Activated CD4-positive, alpha-beta T cell treated with anti-CD3 and anti-CD28 coated beads, Interleukin-2, Interleukin-4, amounts not matched to agents 100 ng/mL and 50 ng/mL, durations not matched to agents 16 hours and 8 hours (primary cell): ENCODE measurements around the gene GRIA1.

ENCODE experiments used
- DNase-seq: peaks from one replicate; pipeline ENCODE4 v3.0.0-alpha.2; 2020; ENCODE audit warnings: low spot score

GRIA1 gene

DNA sequence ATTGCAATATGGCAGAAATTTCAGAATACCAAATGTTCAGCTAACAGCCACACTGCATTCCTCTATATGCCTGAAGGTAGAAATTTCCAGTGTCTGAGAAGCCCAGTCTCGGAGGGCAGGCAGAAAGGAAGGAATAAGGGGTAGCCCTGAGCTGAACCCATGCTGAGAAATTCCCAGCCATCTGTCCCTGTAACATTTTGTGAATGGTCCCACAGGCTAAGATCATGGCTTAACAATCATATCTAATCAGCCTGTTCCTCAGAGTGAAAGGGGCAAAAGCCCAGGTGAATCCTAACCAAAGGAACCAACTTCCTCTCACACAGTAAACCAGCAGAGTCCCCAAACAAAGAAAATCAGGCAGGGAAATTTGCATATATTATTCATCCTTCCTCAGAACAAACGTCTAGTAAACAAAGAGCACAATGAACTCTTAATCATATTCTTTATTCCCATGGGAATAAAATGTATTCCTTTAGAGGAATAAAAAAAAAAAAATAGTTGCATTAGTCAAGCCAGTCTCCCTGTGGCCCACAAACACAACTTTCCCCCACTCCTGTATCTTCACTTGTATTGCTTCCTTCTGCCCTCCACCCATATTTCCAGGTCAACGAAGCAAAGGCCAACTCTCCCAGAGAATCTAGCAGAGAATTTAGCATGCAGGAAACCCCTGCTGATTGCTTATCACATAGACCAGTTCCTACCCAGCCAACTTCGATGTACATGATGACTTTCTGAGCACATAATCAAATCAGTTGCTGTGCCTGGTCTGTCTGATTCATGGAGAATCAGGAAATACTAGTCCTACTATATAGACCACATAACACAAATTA, 290.6 kb downstream of the GRIA1 start:
- no peak for DNase-seq

DNA sequence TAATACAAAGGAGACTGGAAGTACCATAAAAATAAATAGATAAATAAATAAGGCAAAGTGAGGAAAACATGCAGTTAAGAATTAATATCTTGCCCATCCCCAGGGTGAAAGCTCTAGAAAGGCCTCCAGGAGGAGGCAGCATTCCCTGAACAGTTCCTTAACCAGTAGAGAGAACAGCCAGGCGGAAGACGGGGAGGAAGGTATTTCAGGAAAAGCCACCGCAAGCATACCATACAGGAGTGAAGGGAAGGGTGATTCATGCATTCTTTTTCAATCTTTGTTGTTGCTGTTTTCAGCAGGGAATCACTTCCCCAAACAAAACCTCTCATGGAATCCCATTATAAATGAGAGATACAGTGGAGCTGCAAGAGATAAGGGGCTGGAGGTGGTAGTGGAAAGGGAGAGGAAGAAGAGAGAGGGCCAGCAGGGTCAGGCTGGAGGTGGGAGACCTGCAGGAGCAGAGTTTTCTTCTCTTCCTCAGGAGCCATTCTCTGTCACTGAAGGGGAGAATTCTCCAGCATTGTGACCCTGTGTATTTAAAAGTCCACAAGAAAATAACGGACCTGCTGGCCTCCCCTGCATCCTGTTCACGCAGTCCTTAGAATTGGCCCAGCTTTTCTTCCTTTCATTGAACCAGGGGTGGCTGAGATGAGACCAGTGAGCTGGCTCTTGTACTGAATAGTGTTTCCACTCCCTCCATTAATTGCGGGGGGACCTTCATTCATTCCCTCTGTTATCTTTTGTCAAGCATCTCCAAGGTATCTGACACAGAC, 292.3 kb downstream of the GRIA1 start:
- DNase-seq, result no peak

DNA sequence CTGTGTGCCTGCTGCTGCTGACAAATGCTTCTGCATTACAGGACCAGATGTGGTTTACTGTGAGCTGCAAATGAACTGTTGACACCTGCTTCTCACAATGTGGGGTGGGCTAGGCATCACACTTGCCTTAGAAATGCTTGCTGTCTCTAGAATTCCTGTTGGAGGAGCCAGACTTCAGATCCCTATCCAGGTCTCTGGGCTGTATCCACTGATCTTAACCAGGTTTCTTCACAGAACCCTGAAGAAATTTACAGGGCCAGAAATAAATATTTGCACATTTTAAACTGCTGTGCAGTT, 292.8 kb downstream of the GRIA1 start:
- no peak for DNase-seq

DNA sequence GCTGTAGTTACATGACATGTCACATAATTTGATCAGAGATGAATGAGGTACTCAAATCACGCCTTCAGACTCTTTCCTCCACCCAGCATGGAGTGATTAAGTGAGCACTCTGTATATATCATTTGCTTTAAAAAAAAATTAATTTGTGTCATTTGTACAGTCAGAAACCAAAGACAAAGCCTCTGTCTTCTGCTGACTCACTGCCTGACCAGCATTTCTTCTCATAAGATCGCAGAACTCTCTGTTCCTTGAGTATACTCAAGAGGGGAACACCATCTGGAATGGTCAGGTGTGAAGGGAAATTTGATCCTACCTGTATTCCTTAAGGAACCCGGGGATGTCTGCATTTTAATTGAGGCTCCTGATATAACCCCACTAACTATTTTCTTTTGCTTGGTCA, 293.8 kb downstream of the GRIA1 start:
- DNase-seq, result no peak

DNA sequence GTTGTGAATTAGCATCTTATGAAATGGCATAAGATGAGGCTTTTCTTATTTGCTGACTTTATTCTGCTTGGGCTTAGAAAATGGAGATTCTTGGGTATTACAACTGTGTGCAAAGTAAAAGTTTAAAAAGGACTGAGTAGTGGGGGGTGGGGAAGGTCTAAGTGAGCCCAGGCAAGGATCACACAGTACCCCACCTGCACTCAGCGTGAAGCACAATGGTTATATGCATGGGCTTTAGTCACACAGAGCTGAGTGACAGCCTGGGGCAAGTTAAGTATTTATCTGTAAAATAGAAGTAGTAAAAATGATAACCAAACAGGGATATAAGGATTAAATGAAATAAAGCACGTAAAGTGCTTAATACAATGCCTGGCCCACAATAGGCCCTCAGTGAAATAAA, 300.9 kb downstream of the GRIA1 start:
- DNase-seq, result no peak

DNA sequence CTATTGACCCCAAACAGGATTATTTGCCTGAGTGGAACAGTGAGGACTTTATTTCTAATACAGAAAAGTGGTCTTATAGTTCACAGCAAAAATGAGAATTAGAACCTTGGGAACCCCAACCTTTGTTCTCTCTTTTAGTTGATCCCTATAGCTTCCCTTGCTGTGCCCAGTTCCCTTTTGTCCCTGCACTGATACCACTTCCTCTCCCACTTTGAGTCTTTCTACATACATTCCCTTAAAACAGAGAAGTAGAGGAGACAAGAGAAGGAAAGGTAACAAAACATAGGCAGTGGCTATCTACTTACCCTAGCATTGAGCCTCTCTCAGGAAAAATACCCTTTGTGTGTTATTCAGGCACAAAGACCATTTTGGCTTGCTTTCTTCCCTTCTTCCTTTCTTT, 301.8 kb downstream of the GRIA1 start:
- DNase-seq, result no peak

DNA sequence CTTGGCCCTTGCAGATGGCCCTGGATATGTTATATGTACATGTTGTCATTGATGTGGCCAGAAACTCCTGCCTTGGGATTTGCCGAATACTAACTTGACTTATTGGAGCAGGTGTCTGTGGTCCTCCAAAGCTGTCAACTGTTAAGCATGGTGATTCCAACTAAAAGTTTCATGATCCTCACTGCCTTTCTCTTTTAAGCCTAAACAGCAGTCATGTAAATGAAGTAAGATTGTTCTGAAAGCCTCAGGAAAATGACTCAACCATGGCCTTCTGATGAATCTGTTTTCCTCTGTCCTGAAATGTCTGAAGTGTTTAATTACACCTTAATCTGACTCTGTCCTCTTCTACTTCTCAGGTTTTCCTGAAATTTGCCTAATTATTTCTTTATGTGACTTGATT, 303.2 kb downstream of the GRIA1 start:
- no peak for DNase-seq

DNA sequence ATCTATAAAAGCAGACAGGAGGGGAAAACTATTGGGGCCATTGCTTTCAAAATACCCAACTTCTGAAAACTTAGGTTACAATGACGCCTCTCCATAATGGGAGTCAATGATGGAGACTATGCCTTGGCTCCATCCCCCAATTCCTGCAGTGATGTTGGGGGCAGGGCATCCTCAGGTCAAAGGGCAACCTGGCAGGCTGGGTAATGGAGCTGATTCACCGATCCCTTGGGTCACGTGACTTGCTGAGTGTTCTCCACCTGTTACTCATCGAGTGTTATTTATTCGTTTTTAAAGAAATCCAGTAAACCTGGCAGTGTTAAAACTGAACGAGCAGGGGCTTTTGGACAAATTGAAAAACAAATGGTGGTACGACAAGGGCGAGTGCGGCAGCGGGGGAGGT, 303.9 kb downstream of the GRIA1 start:
- DNase-seq, result no peak

DNA sequence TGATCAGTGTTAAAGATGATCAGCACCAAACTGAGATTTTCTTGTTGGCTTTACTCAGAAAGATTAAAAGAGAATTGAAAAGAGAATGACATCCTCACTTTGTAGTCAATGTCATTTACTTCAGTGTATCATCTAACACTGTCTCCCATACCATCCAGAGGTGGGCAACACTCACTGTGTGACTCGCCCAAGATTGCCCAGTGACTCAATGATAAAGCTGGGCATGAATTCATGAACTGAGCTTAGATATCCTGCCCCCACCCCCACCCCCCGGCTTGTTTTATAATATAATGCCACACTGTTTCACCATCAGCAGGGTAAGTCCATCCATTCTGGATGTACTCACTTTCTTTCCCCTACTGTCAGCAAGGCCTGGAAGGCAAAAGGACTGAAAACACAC, 306.1 kb downstream of the GRIA1 start:
- DNase-seq, result no peak

DNA sequence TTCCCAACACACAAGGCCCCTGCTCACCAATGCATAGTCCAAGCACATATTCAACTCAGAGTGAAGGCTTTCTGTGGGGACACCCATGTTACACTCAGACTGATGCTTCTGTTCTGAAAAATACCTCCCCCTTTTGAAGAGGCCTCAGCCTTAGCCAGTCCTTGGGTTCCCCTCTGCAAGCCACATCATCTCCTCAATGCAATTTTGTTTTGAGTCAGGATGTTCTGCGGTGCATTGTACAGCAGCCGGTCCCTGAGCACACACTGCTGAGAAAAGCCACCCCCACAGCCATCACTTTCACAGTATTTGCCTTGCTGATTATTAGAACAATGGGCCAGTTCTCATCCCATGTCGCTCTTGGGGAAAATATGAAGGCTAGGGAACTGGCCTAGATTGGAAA, 307.0 kb downstream of the GRIA1 start:
- DNase-seq, result no peak

DNA sequence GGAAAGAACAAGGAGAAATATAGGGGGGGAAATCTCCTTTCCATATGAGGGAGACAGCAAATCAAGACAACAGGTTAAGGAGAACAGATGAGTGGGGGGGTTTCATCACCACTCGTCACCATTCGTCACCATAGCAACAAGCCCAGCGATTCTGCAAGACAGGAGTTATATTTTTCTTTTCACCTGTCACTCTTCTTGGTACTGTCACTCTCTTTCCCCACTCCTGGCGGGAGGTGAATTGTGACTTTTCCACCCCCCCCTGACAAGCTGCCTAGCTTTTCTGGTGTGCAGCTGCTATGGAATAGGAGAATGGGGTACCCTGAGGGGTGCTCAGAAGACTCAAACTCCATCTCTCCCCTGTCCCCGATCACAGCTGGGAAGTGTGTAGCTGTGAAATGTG, 308.4 kb downstream of the GRIA1 start:
- no peak for DNase-seq

DNA sequence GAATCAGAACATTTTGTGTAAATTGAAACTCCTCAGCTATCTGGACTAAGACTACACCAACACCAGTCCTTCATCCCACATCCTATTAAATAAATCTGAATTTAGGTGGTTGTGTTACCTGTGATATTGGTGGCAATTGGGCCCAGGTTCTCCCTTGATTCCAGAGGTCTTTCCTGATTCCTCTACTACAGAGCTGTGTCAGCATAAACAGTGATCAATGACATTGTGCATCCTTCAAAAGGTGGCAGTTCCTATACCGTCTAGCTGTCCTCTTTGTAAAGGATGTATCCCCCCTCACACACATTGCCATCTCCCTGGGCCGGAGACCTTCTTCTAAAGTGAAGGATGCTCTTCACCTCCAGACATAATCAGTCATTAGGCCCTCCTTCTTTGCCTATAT, 309.0 kb downstream of the GRIA1 start:
- DNase-seq, result no peak

DNA sequence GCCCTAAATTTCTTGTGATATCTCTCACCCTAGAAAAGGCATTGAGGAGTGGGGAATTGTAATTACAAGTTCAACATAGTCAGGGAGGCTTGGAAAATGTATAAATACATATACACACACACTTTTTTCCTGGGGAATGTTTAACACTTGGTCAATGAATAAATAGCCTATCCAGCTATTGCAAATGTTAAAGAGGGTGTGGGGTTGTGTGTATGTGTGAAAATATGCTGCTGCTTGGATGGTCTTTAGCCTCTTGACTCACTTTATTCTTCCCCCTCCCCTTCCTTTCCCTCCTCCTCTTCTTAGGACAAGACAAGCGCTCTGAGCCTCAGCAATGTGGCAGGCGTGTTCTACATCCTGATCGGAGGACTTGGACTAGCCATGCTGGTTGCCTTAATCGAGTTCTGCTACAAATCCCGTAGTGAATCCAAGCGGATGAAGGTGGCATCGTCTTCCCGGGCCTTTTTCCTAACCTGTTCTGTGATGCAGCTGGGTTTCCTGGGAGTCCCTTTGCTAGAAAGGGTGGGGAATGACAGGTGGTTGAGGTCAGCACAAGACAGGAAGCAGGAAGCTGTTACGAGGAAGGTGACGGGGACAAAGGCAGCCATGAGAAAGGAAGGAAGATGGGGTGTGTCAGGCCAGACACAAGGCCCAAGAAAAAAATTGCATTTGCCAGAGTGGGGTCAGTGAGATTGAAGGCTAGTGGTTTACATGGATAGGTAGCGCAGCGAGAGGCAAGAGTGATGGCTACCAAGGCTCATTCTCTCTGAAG, 311.8 kb downstream of the GRIA1 start:
- no peak for DNase-seq

DNA sequence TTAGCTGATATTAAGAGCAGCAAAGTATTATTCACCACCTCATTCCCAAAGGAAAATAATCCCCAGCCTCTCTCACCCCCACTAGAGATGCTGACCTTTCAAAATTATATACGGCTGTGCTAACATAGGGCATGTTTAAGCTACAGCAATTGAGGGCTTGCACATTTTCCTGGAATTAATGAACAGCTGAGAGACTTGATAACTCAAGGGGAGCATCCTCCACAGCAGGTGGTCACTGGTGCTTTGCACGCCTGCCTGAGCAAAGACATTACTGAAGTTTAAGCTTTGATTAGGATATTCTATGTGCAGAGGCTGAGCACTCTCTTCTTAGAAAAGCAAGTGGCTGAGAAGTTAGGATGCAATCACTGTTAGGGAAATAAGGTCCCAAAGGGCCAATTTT, 317.3 kb downstream of the GRIA1 start:
- DNase-seq, result no peak

DNA sequence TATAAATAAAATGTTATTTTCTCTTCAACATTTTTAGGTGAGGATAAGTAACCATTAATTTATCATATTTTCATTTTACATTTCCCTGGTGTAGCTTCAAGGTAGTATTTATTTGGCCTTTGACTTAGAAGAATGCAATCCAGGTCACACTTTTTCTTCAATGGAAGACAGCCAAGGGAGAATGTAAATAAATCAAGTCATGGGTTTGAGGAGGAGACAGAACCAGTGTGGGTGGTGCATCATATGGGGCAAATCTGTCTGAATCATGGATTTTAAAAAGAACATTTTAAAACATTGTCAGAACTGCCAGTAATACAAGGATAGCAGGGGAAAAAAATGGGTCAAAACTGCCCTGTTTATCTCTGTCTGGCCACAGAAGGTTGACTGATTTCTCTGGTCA, 318.7 kb downstream of the GRIA1 start:
- DNase-seq, result no peak

DNA sequence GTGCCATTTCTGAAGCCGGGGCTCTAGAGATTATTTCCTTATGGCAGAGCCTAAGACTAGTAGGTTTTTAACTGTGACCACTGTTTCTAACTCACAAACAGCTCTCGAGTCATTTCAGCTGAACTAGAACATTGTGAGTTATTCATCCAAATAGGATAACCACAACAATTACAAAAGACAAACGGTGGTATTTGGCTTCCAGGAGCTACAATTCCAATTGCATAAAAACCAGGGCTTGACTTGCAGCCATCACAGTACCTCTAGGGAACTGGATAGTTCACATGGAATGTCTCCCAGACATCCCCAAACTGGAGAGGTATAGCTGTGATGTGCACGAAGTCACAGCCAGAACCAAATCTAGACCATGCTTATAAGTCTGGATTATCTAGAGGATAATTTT, 323.4 kb downstream of the GRIA1 start:
- DNase-seq, result no peak

DNA sequence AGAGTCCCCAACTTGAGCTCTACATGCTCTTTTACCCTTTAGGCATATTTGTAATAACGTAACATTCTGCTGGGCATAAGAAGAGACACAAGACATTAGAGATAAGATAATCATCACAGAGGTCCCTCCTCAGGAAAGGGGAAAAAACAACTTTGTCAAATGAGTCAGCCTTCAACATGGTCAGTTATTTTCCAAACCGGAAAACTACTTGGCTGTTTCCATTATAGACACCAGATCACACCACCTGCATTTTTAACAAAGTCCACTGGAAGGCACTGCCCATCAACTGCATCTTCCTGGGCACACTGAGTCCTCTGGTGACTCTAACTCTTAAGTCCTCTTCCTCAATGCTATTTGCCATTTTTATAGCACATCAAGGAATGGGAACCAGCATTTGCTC, 326.4 kb downstream of the GRIA1 start:
- DNase-seq, result no peak

DNA sequence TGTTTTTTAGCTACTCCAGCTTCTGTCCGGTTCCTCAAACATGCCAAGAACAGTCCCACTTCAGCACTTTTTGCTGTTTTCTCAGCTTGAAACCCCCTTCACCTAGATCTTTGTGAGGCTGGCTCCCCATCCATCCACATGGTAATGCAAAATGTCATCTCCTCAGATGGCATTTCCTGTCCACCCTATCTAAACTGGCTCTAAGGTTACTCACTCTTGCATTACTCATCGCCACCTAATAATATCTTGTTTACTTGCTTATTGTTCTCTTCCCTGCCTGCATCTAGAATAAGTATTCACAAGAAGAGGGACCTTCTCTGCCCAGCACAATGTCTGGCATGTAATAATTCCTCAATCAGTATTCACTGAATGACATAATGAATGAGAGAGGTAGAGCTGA, 328.2 kb downstream of the GRIA1 start:
- no peak for DNase-seq

DNA sequence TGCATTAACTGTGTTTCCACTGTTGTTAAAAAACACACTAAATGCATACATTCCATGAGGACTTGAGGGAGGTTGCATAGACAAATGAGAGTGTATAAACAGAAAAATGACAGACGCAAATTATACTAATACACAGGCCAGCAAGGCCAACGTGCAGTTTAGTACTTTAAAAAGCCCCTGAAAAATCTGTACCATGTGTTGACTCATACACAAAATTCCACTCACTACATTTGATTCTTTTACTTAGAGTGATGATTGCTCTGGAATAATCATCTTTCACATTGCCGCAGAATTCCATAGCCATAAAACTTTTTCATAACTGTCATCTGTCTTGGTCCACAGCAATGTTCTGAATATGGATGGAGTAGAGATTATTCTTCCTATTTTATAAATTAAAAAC, 332.6 kb downstream of the GRIA1 start:
- DNase-seq, result no peak

DNA sequence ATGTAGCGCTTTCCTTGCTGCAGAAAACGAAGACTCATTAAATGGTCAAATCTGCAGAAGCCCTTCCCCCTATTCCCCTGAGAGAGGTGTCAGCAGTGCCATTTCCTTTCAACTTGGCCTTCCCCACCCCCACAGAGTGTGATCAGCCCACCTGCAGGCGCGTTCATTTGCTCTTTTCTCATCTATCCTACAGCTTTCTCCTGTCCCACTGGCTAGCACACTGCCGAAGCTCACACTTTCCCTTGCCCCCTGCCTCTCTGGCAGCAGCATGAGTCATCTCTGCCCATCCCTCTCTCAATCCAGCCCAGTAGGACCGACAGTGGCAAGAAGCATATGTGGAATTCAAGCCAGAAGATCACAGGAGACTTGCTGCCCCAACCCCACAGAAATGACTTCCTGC, 334.4 kb downstream of the GRIA1 start:
- DNase-seq, result no peak

DNA sequence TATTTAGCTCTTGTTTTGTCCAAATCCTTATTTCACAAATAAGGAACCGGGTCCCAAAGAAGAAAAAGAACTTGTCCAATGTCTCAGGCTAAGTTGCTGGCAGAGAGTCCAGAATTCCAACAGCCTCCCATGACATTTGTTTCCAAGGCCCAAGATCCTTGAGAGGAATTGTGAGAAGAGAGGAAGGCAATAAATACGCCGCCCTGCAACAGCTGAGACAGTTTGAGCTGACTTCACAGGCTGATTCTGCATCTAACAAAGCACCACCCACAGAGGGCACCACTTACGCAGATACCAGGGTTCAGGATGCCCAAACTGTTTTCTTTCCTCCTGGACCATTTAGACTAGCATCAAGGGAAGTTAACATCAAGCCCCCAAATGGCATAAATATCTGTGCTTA, 336.9 kb downstream of the GRIA1 start:
- no peak for DNase-seq

DNA sequence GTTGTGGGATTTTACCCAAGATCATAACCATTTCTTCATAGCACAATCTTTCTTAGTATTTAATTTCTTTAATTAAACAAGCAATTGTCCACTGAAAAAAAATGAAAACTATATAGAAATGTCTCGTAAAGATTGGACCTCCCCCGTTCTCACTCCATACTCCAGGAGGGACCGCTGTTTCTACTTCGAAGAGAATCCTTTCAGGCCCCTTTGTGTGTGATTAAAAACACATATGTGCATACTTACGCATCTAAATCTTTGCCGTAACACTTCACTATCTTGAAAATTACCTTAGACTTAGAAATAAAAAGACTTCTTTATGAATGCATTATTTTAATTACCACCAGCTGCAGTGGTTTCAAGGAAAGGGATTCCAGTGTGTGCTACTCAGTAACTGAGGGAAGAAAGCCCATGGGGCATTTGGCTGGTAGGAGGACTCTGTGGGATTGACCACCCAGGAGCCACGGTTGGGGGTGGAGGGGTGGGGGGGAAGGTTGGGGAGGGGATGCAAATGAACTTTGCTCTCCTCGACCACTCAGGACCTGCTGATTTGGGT, 339.1 kb downstream of the GRIA1 start:
- no peak for DNase-seq

DNA sequence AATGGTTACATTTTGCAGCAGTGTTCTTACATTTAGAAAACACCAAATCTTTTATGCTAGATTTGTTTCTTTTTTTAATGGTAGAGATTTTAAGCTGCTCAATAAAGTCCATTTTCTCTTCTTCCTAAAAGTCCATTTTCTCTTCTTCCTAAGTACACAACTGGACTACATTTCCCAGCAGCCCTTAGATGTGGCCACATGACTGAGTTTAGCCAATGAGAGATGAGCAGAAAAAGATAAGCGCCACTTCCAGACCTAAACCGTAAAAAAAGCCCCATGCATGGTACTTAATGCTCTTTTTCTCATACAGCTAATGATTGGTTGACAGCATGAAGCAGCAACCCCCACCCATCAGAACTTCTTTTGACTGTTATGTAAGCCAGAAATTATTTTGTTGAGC, 341.5 kb downstream of the GRIA1 start:
- peak; percentile 4 for DNase-seq
